ENCODE data around the gene ARHGEF19. TPM values are rescaled to one million over a fixed set of nuclear protein-coding genes. Genes with fewer than 3 reads are reported as not detected.

The ARHGEF19 gene
- total and polyA plus RNA-seq, 2 of the 13 experiments (the other 11 are each of a cell fraction or from before 2014, with no cell fraction given): 1.7 to 1.8 TPM

DNA sequence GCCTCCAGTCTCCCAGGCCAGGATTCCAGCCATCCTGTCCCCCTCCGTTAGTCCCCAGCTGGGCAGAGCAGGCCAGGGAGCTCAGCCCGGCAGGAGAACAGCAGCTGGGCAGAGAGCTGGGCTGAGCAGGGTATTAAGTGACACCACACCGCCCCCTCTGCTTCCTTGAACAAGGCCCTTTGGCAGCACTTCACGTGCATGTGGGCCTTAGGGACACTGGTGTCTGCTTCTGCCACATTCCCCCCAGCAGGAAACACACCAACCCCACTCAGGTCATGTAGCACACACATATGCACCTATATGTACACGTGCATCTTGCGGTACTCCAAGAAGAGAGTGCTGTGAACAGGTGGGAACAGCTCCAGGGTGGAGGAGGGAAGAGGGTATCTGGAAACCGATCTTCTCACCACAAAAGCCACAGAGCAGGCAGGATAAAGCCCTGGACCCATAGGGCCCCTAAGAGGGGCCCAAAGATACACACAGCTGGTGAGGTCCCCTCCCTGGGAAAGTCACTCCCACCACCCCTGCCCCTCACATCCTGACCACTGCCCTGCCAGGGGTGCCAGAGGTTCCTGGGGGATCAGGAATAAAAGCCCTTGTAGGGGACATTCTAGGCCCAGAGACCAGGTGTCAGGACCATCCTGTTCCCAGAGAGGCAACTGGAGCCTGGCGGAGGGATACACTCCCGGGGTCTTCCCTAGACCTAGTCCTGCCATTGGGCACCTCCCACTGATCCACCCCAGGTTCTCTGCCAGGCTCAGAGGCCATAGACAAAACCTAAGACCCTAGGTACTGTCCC, 61.1 kb downstream of the ARHGEF19 start (continued):
- TF ChIP-seq CTCF (CRISPR knock-in tag; IDR thresholded peaks at IDR 0.05) (0 out of 2 replicates have a peak, but pooled peaks have one; percentile 29), ZNF382 (CRISPR knock-in tag; IDR thresholded peaks at IDR 0.05; ENCODE audit: borderline replicate concordance) (no peak), TFAP4 (IDR thresholded peaks at IDR 0.05; ENCODE audit: borderline replicate concordance, low read depth) (peak; percentile 55; the same call in 1 of the 2 replicates), PAWR (CRISPR knock-in tag; IDR thresholded peaks at IDR 0.05; ENCODE audit: borderline replicate concordance) (no peak), ZBTB38 (CRISPR knock-in tag; IDR thresholded peaks at IDR 0.05) (peak; percentile 33; the same call in 1 of the 2 replicates), HOXA3 (CRISPR knock-in tag; IDR thresholded peaks at IDR 0.05) (no peak)

GRCh38 chr1:16150508-16150907, 61.9 kb downstream of the ARHGEF19 start:
- WGBS (ENCODE audit: low lambda C conversion rate): 100% methylated on average over 6 of the region's 6 CpGs
- Histone ChIP-seq H3K9ac (ENCODE audit: insufficient read depth, low read depth, low read length) (0 out of 2 replicates have a peak overlapping the region, but pooled peaks have one; percentile 9), H3K9me3 (ENCODE audit: low read length) (no peaks in the 10 kb centered on the region), H4K20me1 (ENCODE audit: insufficient read depth, low read length) (peaks cover 54% of the 10 kb centered on the region), H3K27ac (ENCODE audit: extremely low read length, insufficient read depth, low read length) (peak overlapping the region; percentile 86), H3K79me2 (ENCODE audit: insufficient read depth, low read length) (peaks cover 80% of the 10 kb centered on the region), H3K4me2 (ENCODE audit: low read depth, low read length) (no peak overlapping the region; the same call in 1 of the 2 replicates), H3K36me3 (replicated peaks in 1 of 2; ENCODE audit: control insufficient read depth in 1 of 2, insufficient read depth in 2 of 2, low read length in 2 of 2) (peaks cover 26 to 52% of the 10 kb centered on the region in 2 experiments), H2AFZ (ENCODE audit: low read length) (no peak overlapping the region), H3K4me3 (replicated peaks in 1 of 3; ENCODE audit: insufficient read depth in 1 of 3, low read depth in 2 of 3, low read length in 3 of 3) (no peak overlapping the region), H3K4me1 (ENCODE audit: insufficient read depth, low read length) (peaks cover 85% of the 10 kb centered on the region), H3K27me3 (ENCODE audit: control insufficient read depth in 1 of 2, insufficient read depth in 2 of 2, low read length in 2 of 2) (no peaks in the 10 kb centered on the region; a peak in 1 of 5 replicates)
- ChIA-PET CTCF (ENCODE audit: low intra/inter-chr PET ratio, low total read pairs) (no interaction called here), POLR2A (no interaction called here)
- FAIRE-seq (no peak), DNase-seq (ENCODE audit: low spot score) (no peak), ATAC-seq (no peak)
- in situ Hi-C loops (cut with HindIII; ENCODE audit: extremely low pct_ligation_motif_present, low pct_unique_long_range_greater_than_20kb): no loop called here
- intact Hi-C loops (cut with micrococcal nuclease; ENCODE audit: unreplicated experiment): no loop called here
- BruUV-seq (replicated peaks): no TSS peak
- TF ChIP-seq ZNF549 (CRISPR knock-in tag; IDR thresholded peaks at IDR 0.05) (no peak), ZNF652 (CRISPR knock-in tag; IDR thresholded peaks at IDR 0.05; ENCODE audit: borderline replicate concordance, low read depth) (peak; percentile 74; the same call in 1 of the 2 replicates), ZBTB42 (CRISPR knock-in tag; IDR thresholded peaks at IDR 0.05) (no peak), MYNN (CRISPR knock-in tag; IDR thresholded peaks at IDR 0.05; ENCODE audit: low read depth) (no peak), AGO2 (optimal IDR thresholded peaks at IDR 0.05; ENCODE audit: low read depth, low read length) (peak; percentile 65), PCBP1 (IDR thresholded peaks at IDR 0.05; ENCODE audit: borderline replicate concordance, low read depth, low read length) (0 out of 2 replicates have a peak, but pooled peaks have one; percentile 51), GTF3A (CRISPR knock-in tag; conservative IDR thresholded peaks at IDR 0.05) (0 out of 2 replicates have a peak, but pooled peaks have one; percentile 39), PITX1 (CRISPR knock-in tag; IDR thresholded peaks at IDR 0.05) (no peak), POLR2G (IDR thresholded peaks at IDR 0.05; ENCODE audit: low read depth, low read length) (0 out of 2 replicates have a peak, but pooled peaks have one; percentile 25), MED1 (CRISPR knock-in tag; IDR thresholded peaks at IDR 0.05) (no peak)
- TF ChIP-seq, protein P1, sequence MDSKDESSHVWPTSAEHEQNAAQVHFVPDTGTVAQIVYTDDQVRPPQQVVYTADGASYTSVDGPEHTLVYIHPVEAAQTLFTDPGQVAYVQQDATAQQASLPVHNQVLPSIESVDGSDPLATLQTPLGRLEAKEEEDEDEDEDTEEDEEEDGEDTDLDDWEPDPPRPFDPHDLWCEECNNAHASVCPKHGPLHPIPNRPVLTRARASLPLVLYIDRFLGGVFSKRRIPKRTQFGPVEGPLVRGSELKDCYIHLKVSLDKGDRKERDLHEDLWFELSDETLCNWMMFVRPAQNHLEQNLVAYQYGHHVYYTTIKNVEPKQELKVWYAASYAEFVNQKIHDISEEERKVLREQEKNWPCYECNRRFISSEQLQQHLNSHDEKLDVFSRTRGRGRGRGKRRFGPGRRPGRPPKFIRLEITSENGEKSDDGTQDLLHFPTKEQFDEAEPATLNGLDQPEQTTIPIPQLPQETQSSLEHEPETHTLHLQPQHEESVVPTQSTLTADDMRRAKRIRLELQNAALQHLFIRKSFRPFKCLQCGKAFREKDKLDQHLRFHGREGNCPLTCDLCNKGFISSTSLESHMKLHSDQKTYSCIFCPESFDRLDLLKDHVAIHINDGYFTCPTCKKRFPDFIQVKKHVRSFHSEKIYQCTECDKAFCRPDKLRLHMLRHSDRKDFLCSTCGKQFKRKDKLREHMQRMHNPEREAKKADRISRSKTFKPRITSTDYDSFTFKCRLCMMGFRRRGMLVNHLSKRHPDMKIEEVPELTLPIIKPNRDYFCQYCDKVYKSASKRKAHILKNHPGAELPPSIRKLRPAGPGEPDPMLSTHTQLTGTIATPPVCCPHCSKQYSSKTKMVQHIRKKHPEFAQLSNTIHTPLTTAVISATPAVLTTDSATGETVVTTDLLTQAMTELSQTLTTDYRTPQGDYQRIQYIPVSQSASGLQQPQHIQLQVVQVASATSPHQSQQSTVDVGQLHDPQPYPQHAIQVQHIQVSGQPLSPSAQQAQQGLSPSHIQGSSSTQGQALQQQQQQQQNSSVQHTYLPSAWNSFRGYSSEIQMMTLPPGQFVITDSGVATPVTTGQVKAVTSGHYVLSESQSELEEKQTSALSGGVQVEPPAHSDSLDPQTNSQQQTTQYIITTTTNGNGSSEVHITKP (CRISPR knock-in tag; IDR thresholded peaks at IDR 0.05; ENCODE audit: low read depth): no peak

Measured in HepG2 (cell line).